Esophagus (tissue), 2 donors: ENCODE results near the gene LGALS3BP. TPM values are rescaled to one million over a fixed set of nuclear protein-coding genes. Genes with fewer than 3 reads are reported as not detected.

Experiments used
- H3K27ac ChIP-seq, 2 donors: one replicate each; pipeline ENCODE4 v1.5.1; 2013; ENCODE audit warnings: low read depth in 2 of 2, mild to moderate bottlenecking in 2 of 2, inconsistent platforms in 1 of 2, low read length in 1 of 2, moderate library complexity in 1 of 2
- H3K27me3 ChIP-seq, 2 donors: one replicate each; pipeline ENCODE4 v1.6.1; 2013; ENCODE audit warnings: low read length in 2 of 2, control low read depth in 1 of 2, mild to moderate bottlenecking in 1 of 2; ENCODE audit not compliant: insufficient read depth in 2 of 2, control insufficient read depth in 1 of 2
- H3K36me3 ChIP-seq, 2 donors: one replicate each; pipeline ENCODE4 v1.6.1; 2013; ENCODE audit warnings: low read length in 1 of 2; ENCODE audit not compliant: control insufficient read depth in 2 of 2, insufficient read depth in 2 of 2
- H3K4me1 ChIP-seq, 2 donors: one replicate each; pipeline ENCODE4 v1.6.1; 2013; ENCODE audit warnings: low read length in 1 of 2; ENCODE audit not compliant: control insufficient read depth in 2 of 2, insufficient read depth in 2 of 2
- H3K4me3 ChIP-seq, 2 donors: one replicate each; pipeline ENCODE4 v1.5.1; 2013; ENCODE audit warnings: low read length in 2 of 2, mild to moderate bottlenecking in 2 of 2, low read depth in 1 of 2, moderate library complexity in 1 of 2
- H3K9me3 ChIP-seq, 2 donors: one replicate each; pipeline ENCODE4 v1.6.1; 2013; ENCODE audit warnings: mild to moderate bottlenecking in 2 of 2, low read depth in 1 of 2, low read length in 1 of 2, moderate library complexity in 1 of 2; ENCODE audit not compliant: control insufficient read depth in 2 of 2, insufficient read depth in 1 of 2
- WGBS, 2 donors: extraction: QIAGEN DNeasy Blood & Tissue Kit; methylation state at CpG; one replicate each; pipeline ENCODE4 v1.1.7; 2013; 5-methylcytosine and 5-hydroxymethylcytosine counted together
- polyA plus RNA-seq, 2 donors: library from polyadenylated mRNA; stranded (reverse); fragments of 200-250 nt; gene quantifications; one replicate each; pipeline ENCODE4 v1.2.3, GENCODE V29; 2013
- donor health status: healthy with polysubstance abuse.
- donor health status: Bipolar disorder and iron deficiency.

LGALS3BP gene
- polyA plus RNA-seq, 2 donors: 85.1 to 103 TPM

GRCh38 chr17:79005063-79005861 lies 25.5 kb upstream of the LGALS3BP start:
- 43 to 48% methylated on average over 12 of the region's 12 CpGs for WGBS, 2 donors
- H3K4me1 ChIP-seq: peaks cover 9 to 24% of the 10 kb centered on the region in 2 donors
- H3K27me3 ChIP-seq: no peaks in the 10 kb centered on the region
- H3K4me3 ChIP-seq: peak overlapping the region; percentile 16 to 36
- no peaks in the 10 kb centered on the region for H3K9me3 ChIP-seq
- peaks cover 6 to 11% of the 10 kb centered on the region in 2 donors for H3K36me3 ChIP-seq
- H3K27ac ChIP-seq: peak overlapping the region; percentile 71 to 81

GRCh38 chr17:79003661-79004411 lies 24.1 kb upstream of the LGALS3BP start:
- Histone ChIP-seq H3K9me3 (no peaks in the 10 kb centered on the region), H3K4me3 (peak overlapping the region in 1 of 2 donors; percentile 8), H3K36me3 (peaks cover 6 to 17% of the 10 kb centered on the region in 2 donors), H3K4me1 (peaks cover 9 to 24% of the 10 kb centered on the region in 2 donors), H3K27ac (no peak overlapping the region), H3K27me3 (no peaks in the 10 kb centered on the region)
- WGBS, 2 donors: 73 to 75% methylated on average over 3 of the region's 3 CpGs

- no peak overlapping the region for H3K27ac ChIP-seq
- H3K27me3 ChIP-seq: no peaks in the 10 kb centered on the region
- H3K9me3 ChIP-seq: no peaks in the 10 kb centered on the region
- H3K4me3 ChIP-seq: peak overlapping the region in 1 of 2 donors; percentile 8
- H3K4me1 ChIP-seq: peaks cover 9 to 26% of the 10 kb centered on the region in 2 donors
- peaks cover 6 to 21% of the 10 kb centered on the region in 2 donors for H3K36me3 ChIP-seq
- 75 to 83% methylated on average over 20 of the region's 20 CpGs for WGBS, 2 donors
Measured at GRCh38 chr17:79002796-79003593, 23.3 kb upstream of the LGALS3BP start.

GRCh38 chr17:79002291-79002690 lies 22.6 kb upstream of the LGALS3BP start:
- WGBS, 2 donors: 87 to 93% methylated on average over 14 of the region's 14 CpGs
- Histone ChIP-seq H3K27me3 (no peaks in the 10 kb centered on the region), H3K4me1 (peaks cover 6 to 28% of the 10 kb centered on the region in 2 donors), H3K4me3 (no peak overlapping the region), H3K9me3 (no peaks in the 10 kb centered on the region), H3K27ac (no peak overlapping the region), H3K36me3 (peaks cover 6 to 26% of the 10 kb centered on the region in 2 donors)

GRCh38 chr17:79001190-79002020 lies 21.7 kb upstream of the LGALS3BP start:
- WGBS, 2 donors: 87% methylated on average over 19 of the region's 19 CpGs
- H3K27me3 ChIP-seq: no peaks in the 10 kb centered on the region
- H3K36me3 ChIP-seq: peaks cover 6 to 32% of the 10 kb centered on the region in 2 donors
- peaks cover 6 to 27% of the 10 kb centered on the region in 2 donors for H3K4me1 ChIP-seq
- no peak overlapping the region for H3K27ac ChIP-seq
- H3K9me3 ChIP-seq: no peaks in the 10 kb centered on the region
- H3K4me3 ChIP-seq: no peak overlapping the region

- 90 to 93% methylated on average over 23 to 25 of the region's 25 CpGs for WGBS, 2 donors
- Histone ChIP-seq H3K4me3 (no peak overlapping the region), H3K4me1 (peaks cover 6 to 24% of the 10 kb centered on the region in 2 donors), H3K36me3 (peaks cover 6 to 37% of the 10 kb centered on the region in 2 donors), H3K9me3 (no peaks in the 10 kb centered on the region), H3K27me3 (no peaks in the 10 kb centered on the region), H3K27ac (no peak overlapping the region)
Measured at GRCh38 chr17:79000396-79001189, 20.9 kb upstream of the LGALS3BP start.

- WGBS, 2 donors: 92 to 95% methylated on average over 12 of the region's 12 CpGs
- Histone ChIP-seq H3K27me3 (no peaks in the 10 kb centered on the region), H3K4me1 (peaks cover 6 to 21% of the 10 kb centered on the region in 2 donors), H3K27ac (no peak overlapping the region), H3K9me3 (no peaks in the 10 kb centered on the region), H3K36me3 (peaks cover 6 to 40% of the 10 kb centered on the region in 2 donors), H3K4me3 (no peak overlapping the region)
Measured at GRCh38 chr17:78999947-79000395, 20.2 kb upstream of the LGALS3BP start.

GRCh38 chr17:78999056-78999768 lies 19.5 kb upstream of the LGALS3BP start:
- Histone ChIP-seq H3K4me3 (peak overlapping the region in 1 of 2 donors; percentile 21), H3K27ac (peak overlapping the region in 1 of 2 donors; percentile 28), H3K4me1 (peaks cover 6 to 21% of the 10 kb centered on the region in 2 donors), H3K9me3 (peaks cover 0 to 3% of the 10 kb centered on the region in 2 donors), H3K36me3 (peaks cover 6 to 46% of the 10 kb centered on the region in 2 donors), H3K27me3 (no peaks in the 10 kb centered on the region)
- WGBS, 2 donors: 88 to 96% methylated on average over 17 of the region's 17 CpGs
